H1 (cell line): ENCODE measurements around the gene MACF1. TPM values are rescaled to one million over a fixed set of nuclear protein-coding genes. Genes with fewer than 3 reads are reported as not detected.

ENCODE experiments used
- CTCF ChIA-PET: fragments of 300-600 bp; sonication (Branson Sonifier 250); formaldehyde crosslinking; loops from one replicate; lab custom pipeline; 2021; ENCODE audit not compliant: partially characterized antibody; lab: Charles Lee
- POLR2A ChIA-PET: fragments of 300-600 bp; sonication (Branson Sonifier 250); formaldehyde crosslinking; loops from one replicate; lab custom pipeline; 2021; ENCODE audit warnings: inconsistent platforms; ENCODE audit not compliant: partially characterized antibody; lab: Charles Lee
- DNase-seq, 2 experiments: peaks; one replicate each; pipeline versions ENCODE4 v3.0.0 to v3.0.0-alpha.2; 2010 to 2022; ENCODE audit warnings: low spot score in 2 of 2, low read depth in 1 of 2, mixed read lengths in 1 of 2
- FAIRE-seq: peaks from 2 replicates; lab custom pipeline; 2011; peaks lifted over from hg19 to GRCh38; lab: Jason Lieb, UNC
- H2AFZ ChIP-seq: 2 replicates; pipeline ENCODE4 v1.8.1; 2012; ENCODE audit warnings: low read length, inconsistent platforms
- H2AK5ac ChIP-seq: 2 replicates; pipeline ENCODE4 v1.6.1; 2013; ENCODE audit warnings: low read depth, low read length
- H2BK120ac ChIP-seq: replicated peaks from 2 replicates; pipeline ENCODE3; 2013; ENCODE audit warnings: low read depth, low read length, inconsistent platforms
- H2BK12ac ChIP-seq: 2 replicates; pipeline ENCODE4 v1.6.1; 2013; ENCODE audit warnings: low read depth, low read length
- H2BK15ac ChIP-seq: 2 replicates; pipeline ENCODE4 v1.6.1; 2013; ENCODE audit warnings: low read length
- H2BK20ac ChIP-seq: 2 replicates; pipeline ENCODE4 v1.6.1; 2013; ENCODE audit warnings: low read length
- H2BK5ac ChIP-seq: 2 replicates; pipeline ENCODE4 v1.6.1; 2013; ENCODE audit warnings: low read depth, low read length
- H3K14ac ChIP-seq: 2 replicates; pipeline ENCODE4 v1.6.1; 2013; ENCODE audit warnings: inconsistent platforms; ENCODE audit not compliant: insufficient read length
- H3K18ac ChIP-seq: 2 replicates; pipeline ENCODE4 v1.6.1; 2013; ENCODE audit warnings: low read length; ENCODE audit errors: extremely low read depth
- H3K23ac ChIP-seq: 2 replicates; pipeline ENCODE4 v1.6.1; 2013; ENCODE audit warnings: inconsistent platforms; ENCODE audit not compliant: insufficient read length
- H3K23me2 ChIP-seq: 2 replicates; pipeline ENCODE4 v1.6.1; 2013; ENCODE audit warnings: low read depth, low read length
- H3K27ac ChIP-seq: 2 replicates; pipeline ENCODE4 v1.6.1; 2011; ENCODE audit warnings: low read depth, low read length, inconsistent platforms
- H3K27me3 ChIP-seq, 4 experiments: replicated peaks in 1 of 4; 1 replicate in 1 of 4; 2 replicates in 3 of 4; pipeline versions ENCODE4 v1.6.1 to v1.8.1; 2011 to 2013; ENCODE audit warnings: low read length in 3 of 4, mild to moderate bottlenecking in 3 of 4, inconsistent platforms in 2 of 4, mixed read lengths in 2 of 4, moderate library complexity in 1 of 4; ENCODE audit not compliant: control insufficient read depth in 3 of 4, insufficient read depth in 3 of 4; ENCODE audit errors: extremely low read depth in 1 of 4
- H3K36me3 ChIP-seq, 4 experiments: 2 replicates each; pipeline versions ENCODE4 v1.6.1 to v1.8.1; 2011 to 2013; ENCODE audit warnings: mild to moderate bottlenecking in 4 of 4, low read length in 3 of 4, moderate library complexity in 2 of 4, control low read depth in 1 of 4, inconsistent platforms in 1 of 4; ENCODE audit not compliant: insufficient read depth in 4 of 4, control insufficient read depth in 2 of 4
- H3K4ac ChIP-seq: replicated peaks from 2 replicates; pipeline ENCODE3; 2013; ENCODE audit warnings: low read length, low read depth, mixed read lengths, inconsistent platforms; ENCODE audit not compliant: insufficient read length
- H3K4me1 ChIP-seq, 4 experiments: replicated peaks in 1 of 4; 1 replicate in 1 of 4; 2 replicates in 3 of 4; pipeline versions ENCODE4 v1.6.1 to v1.8.1; 2011 to 2013; ENCODE audit warnings: low read length in 3 of 4, inconsistent platforms in 2 of 4, mixed read lengths in 1 of 4; ENCODE audit not compliant: insufficient read depth in 4 of 4, control insufficient read depth in 3 of 4
- H3K4me2 ChIP-seq, 2 experiments: 2 replicates each; pipeline versions ENCODE4 v1.6.1 to v1.8.1; 2011 to 2013; ENCODE audit warnings: low read depth in 2 of 2, low read length in 2 of 2, control low read depth in 1 of 2, inconsistent platforms in 1 of 2, mild to moderate bottlenecking in 1 of 2; ENCODE audit not compliant: insufficient read depth in 1 of 2
- H3K4me3 ChIP-seq, 4 experiments: fragments of 200-600, 300-600 bp in 1 of 4; sonication (generic), shearing (Covaris generic), sonication (Bioruptor Twin) in 1 of 4; 2 replicates each; pipeline versions ENCODE4 v1.5.1 to v1.8.1; 2011 to 2016; ENCODE audit warnings: low read length in 4 of 4, low read depth in 3 of 4, control low read depth in 2 of 4, inconsistent platforms in 2 of 4, mild to moderate bottlenecking in 2 of 4, mixed read lengths in 1 of 4, moderate library complexity in 1 of 4; ENCODE audit not compliant: insufficient read depth in 2 of 4; ENCODE audit errors: extremely low read depth in 1 of 4
- H3K56ac ChIP-seq: replicated peaks from 2 replicates; pipeline ENCODE3; 2013; ENCODE audit warnings: low read depth, mild to moderate bottlenecking, mixed read lengths, low read length, inconsistent platforms; ENCODE audit not compliant: insufficient read length
- H3K79me1 ChIP-seq: 2 replicates; pipeline ENCODE4 v1.6.1; 2013; ENCODE audit warnings: low read depth, low read length, control low read depth
- H3K79me2 ChIP-seq, 2 experiments: 2 replicates each; pipeline versions ENCODE4 v1.6.1 to v1.8.1; 2012 to 2013; ENCODE audit warnings: low read length in 2 of 2, mild to moderate bottlenecking in 2 of 2, inconsistent platforms in 1 of 2; ENCODE audit not compliant: insufficient read depth in 2 of 2, control insufficient read depth in 1 of 2
- H3K9ac ChIP-seq, 4 experiments: replicated peaks in 1 of 4; 1 replicate in 1 of 4; 2 replicates in 3 of 4; pipeline versions ENCODE4 v1.6.1 to v1.8.1; 2011 to 2013; ENCODE audit warnings: low read depth in 3 of 4, low read length in 3 of 4, control low read depth in 2 of 4, mild to moderate bottlenecking in 2 of 4, moderate library complexity in 2 of 4, inconsistent platforms in 1 of 4; ENCODE audit errors: extremely low read depth in 1 of 4
- H3K9me3 ChIP-seq, 2 experiments: 2 replicates each; pipeline versions ENCODE4 v1.6.1 to v1.8.1; 2012 to 2013; ENCODE audit warnings: mild to moderate bottlenecking in 2 of 2, moderate library complexity in 2 of 2, control low read depth in 1 of 2, inconsistent platforms in 1 of 2, low read depth in 1 of 2, low read length in 1 of 2, mixed read lengths in 1 of 2; ENCODE audit not compliant: insufficient read depth in 2 of 2
- H4K20me1 ChIP-seq, 2 experiments: replicated peaks in 1 of 2; 2 replicates each; pipeline versions ENCODE3 to v1.8.1; 2011 to 2013; ENCODE audit warnings: inconsistent platforms in 2 of 2, low read length in 2 of 2, mild to moderate bottlenecking in 1 of 2; ENCODE audit not compliant: insufficient read depth in 2 of 2, control insufficient read depth in 1 of 2
- H4K5ac ChIP-seq: 2 replicates; pipeline ENCODE4 v1.6.1; 2013; ENCODE audit warnings: low read length, low read depth, mixed read lengths, inconsistent platforms; ENCODE audit not compliant: insufficient read length
- H4K8ac ChIP-seq: 2 replicates; pipeline ENCODE4 v1.8.0; 2013; ENCODE audit warnings: mild to moderate bottlenecking, moderate library complexity, low read length, inconsistent platforms; ENCODE audit not compliant: insufficient read depth; ENCODE audit errors: extremely low read depth
- H4K91ac ChIP-seq: replicated peaks from 2 replicates; pipeline ENCODE3; 2013; ENCODE audit warnings: low read length, mixed read lengths, inconsistent platforms; ENCODE audit not compliant: insufficient read length
- CHD1 ChIP-seq: IDR thresholded peaks from 2 replicates; pipeline ENCODE4 v1.6.1; 2012; ENCODE audit warnings: low read depth, low read length, improper control_type of control experiment
- CHD2 ChIP-seq: IDR thresholded peaks from 2 replicates; pipeline ENCODE4 v1.6.1; 2012; ENCODE audit warnings: low read length, improper control_type of control experiment
- EGR1 ChIP-seq: IDR thresholded peaks from 2 replicates; pipeline ENCODE4 v1.6.1; 2011; ENCODE audit warnings: low read depth, low read length, borderline replicate concordance
- MAFK ChIP-seq: IDR thresholded peaks from 2 replicates; pipeline ENCODE4 v1.6.1; 2012; ENCODE audit warnings: low read depth, mild to moderate bottlenecking, improper control_type of control experiment, low read length
- NANOG ChIP-seq: IDR thresholded peaks from 2 replicates; pipeline ENCODE4 v1.6.1; 2011; ENCODE audit warnings: low read length, low read depth, mild to moderate bottlenecking, inconsistent platforms; ENCODE audit not compliant: insufficient read depth, poor library complexity, severe bottlenecking
- RNF2 ChIP-seq: fragments of 200-900, 300-1000 bp; sonication (generic); IDR thresholded peaks from 2 replicates; pipeline ENCODE4 v1.7.1; 2016; ENCODE audit warnings: borderline replicate concordance, low read depth, mild to moderate bottlenecking, antibody characterized with exemption, low read length; ENCODE audit not compliant: poor library complexity, severe bottlenecking; ENCODE audit errors: missing control alignments
- SP1 ChIP-seq: IDR thresholded peaks from 2 replicates; pipeline ENCODE4 v1.6.1; 2011; ENCODE audit warnings: low read depth, low read length
- TCF12 ChIP-seq: IDR thresholded peaks from 2 replicates; pipeline ENCODE4 v1.6.1; 2011; ENCODE audit warnings: low read depth, mild to moderate bottlenecking, low read length
- TEAD4 ChIP-seq: IDR thresholded peaks from 2 replicates; pipeline ENCODE4 v1.6.1; 2012; ENCODE audit warnings: low read depth, low read length, inconsistent platforms, mixed read lengths
- YY1 ChIP-seq: IDR thresholded peaks from 2 replicates; pipeline ENCODE4 v1.6.1; 2011; ENCODE audit warnings: low read depth, mild to moderate bottlenecking, low read length
- WGBS, 2 experiments: shearing (Covaris generic) in 1 of 2; methylation state at CpG; one replicate each; pipeline versions ENCODE4 v1.1.6 to v1.1.7; 2013 to 2015; ENCODE audit warnings: low lambda C conversion rate in 2 of 2, mixed read lengths in 2 of 2, inconsistent platforms in 1 of 2, low coverage in 1 of 2, missing lambda C conversion rate in 1 of 2; ENCODE audit not compliant: insufficient replicate concordance in 2 of 2, insufficient coverage in 1 of 2, insufficient read length in 1 of 2; ENCODE audit errors: extremely low coverage in 1 of 2, missing lambda C conversion rate in 1 of 2; 5-methylcytosine and 5-hydroxymethylcytosine counted together
- polyA plus RNA-seq, 7 experiments: library from polyadenylated mRNA; depleted of rRNA in 3 of 7; stranded (reverse) in 5 of 7; unstranded in 2 of 7; fragments of >200 nt in 5 of 7; fragments of 200-250 nt in 2 of 7; gene quantifications; 1 replicate in 5 of 7; 2 replicates in 1 of 7; 4 replicates in 1 of 7; pipeline versions ENCODE4 v1.2.1 to v1.2.3, GENCODE V29; 2011 to 2013; ENCODE audit warnings: missing spikeins in 2 of 7, mixed read lengths in 2 of 7
- total RNA-seq: library from RNA; stranded (reverse); fragmentation: NEBNext Ultra II Directional; extraction: Animal tissue kit (Norgen Biotek cat#: 25700); gene quantifications from 2 replicates; pipeline ENCODE4 v1.2.1, GENCODE V29; 2021

MACF1 gene
- total and polyA plus RNA-seq, 2 of the 8 experiments (the other 6 are each of a cell fraction or from before 2014, with no cell fraction given): 59.8 to 285 TPM

DNA sequence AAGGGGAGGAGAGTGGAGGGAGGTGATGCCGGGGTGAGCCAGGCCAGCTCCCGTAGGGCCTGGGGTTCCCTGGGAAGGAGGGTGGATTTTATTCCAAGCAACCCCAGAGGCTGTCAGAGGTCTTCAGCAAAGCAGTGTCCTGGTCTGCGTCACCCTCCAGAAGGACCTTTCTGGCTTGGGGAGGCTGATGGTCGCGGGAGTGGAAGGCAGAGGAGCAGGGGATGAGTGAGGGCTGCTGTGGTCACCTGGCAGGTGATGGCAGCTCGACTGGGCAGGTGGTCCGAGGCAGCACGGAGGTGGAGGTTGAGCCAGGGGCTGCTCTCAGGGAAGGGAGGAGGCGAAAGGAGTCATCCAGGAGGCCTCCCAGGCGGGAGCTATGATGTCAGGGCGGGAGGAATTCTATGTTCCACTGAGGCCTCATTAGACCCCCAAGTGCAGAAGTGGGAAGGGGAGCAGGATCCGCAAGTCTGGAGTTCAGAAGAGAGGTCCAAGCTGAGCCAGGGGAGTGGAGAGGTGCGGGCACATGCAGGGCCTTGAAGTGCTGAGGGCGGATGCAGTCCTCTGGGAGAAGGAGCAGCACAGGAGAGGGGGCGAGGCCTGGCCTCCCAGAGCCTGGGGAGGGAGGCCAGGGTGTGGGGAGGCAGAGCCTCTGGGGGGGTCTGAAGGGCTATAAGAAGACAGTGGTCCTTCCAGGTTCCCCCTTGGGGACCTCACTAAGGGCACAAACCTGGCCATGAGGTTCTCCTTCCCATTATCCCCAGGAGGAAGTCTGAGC, 320.3 kb downstream of the MACF1 start:
- no peak overlapping the region for H3K4me3 ChIP-seq
- no peak for FAIRE-seq
- WGBS, 2 experiments: 87% methylated on average over 14 of the region's 15 CpGs; no CpG with 5 or more reads in 1 of the 2 experiments
- H2BK20ac ChIP-seq: no peak overlapping the region
- no peak overlapping the region for H4K5ac ChIP-seq
- no peak overlapping the region for H2AFZ ChIP-seq
- H3K23me2 ChIP-seq: no peaks in the 10 kb centered on the region
- H2AK5ac ChIP-seq: no peak overlapping the region
- no peak overlapping the region for H3K4me2 ChIP-seq
- no peaks in the 10 kb centered on the region; a peak in 3 of 8 replicates for H3K36me3 ChIP-seq
- TF ChIP-seq CHD1 (no peak), YY1 (no peak), CHD2 (no peak), RNF2 (no peak), TCF12 (no peak), NANOG (no peak), TEAD4 (no peak), EGR1 (no peak), SP1 (no peak), MAFK (no peak)
- TF ChIP-seq, all 59 proteins: peak for 0
- no peak overlapping the region for H3K4ac ChIP-seq
- no peaks in the 10 kb centered on the region for H3K4me1 ChIP-seq
- DNase-seq: no peak
- CTCF ChIA-PET: interaction anchor here (3.7 kb wide), 1 partner anchor 14 kb away, joined by 20 read pairs; no protein-coding TSS in a partner anchor
- no peaks in the 10 kb centered on the region for H4K20me1 ChIP-seq
- H3K27ac ChIP-seq: no peak overlapping the region
- H3K56ac ChIP-seq: no peak overlapping the region
- POLR2A ChIA-PET: interaction anchor here (0.7 to 1.2 kb wide), 2 partner anchors 14 to 35 kb away, joined by 4 to 5 read pairs; no protein-coding TSS in a partner anchor
- H3K18ac ChIP-seq: no peak overlapping the region
- H2BK120ac ChIP-seq: no peak overlapping the region
- no peak overlapping the region for H3K23ac ChIP-seq
- no peak overlapping the region for H2BK5ac ChIP-seq
- no peak overlapping the region for H3K14ac ChIP-seq
- H2BK15ac ChIP-seq: no peak overlapping the region
- no peak overlapping the region for H4K91ac ChIP-seq
- H3K79me1 ChIP-seq: no peaks in the 10 kb centered on the region
- H3K9me3 ChIP-seq: no peaks in the 10 kb centered on the region
- H3K27me3 ChIP-seq: no peaks in the 10 kb centered on the region; a peak in 1 of 7 replicates
- H2BK12ac ChIP-seq: no peak overlapping the region
- H3K79me2 ChIP-seq: no peaks in the 10 kb centered on the region
- no peak overlapping the region for H4K8ac ChIP-seq
- H3K9ac ChIP-seq: no peak overlapping the region
